ENCODE measurements around the gene RCAN1.

Gene RCAN1

DNA sequence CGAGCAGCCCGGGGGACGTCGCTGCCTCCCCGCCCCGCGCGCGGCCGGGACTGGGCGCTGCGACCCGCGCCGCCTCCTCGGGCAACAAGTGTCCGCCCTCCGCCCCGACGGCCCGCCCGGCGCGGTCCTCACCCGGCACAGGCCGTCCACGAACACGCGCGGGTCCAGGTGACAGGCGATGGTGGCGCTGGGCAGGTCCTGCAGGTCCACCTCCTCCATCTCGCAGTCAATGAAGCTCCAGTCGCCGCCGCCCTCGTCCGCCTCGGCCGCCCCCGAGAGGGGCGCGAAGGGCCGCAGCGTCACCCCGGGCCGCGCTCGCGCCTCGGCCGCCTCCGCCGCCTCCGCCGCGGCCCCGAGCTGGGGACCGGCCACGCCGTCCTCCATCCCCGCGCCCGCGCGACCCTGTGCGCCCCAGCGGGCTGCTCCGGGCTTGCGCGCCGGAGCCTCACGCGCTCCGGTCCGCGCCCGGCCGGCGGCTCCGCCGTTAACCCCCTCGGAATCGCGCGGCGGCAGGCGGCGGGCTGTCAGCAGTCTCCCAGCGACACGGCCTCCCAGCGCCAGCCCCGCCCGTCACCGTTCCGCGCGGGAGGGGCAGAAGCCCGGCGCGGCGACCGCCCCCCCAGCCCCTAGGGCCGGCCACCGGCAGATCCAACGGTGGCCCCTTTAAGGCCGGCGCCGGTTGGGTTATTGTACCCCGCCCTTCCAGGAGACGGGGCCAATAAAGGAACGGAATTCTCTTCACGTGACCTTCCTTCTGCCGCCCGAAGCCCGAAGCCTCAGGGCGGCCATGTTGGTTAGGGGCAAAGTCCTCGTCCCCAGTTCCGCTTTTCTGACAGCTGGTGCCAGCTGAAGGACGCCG lies at the start of gene RCAN1:
RCAN1 (minus strand) TSS at position 486 of the 859 bp plus-strand sequence; CDS start at position 384, 102 bp downstream.
- peak; percentile 94 for DNase-seq (ENCODE audit: low read depth)

DNA sequence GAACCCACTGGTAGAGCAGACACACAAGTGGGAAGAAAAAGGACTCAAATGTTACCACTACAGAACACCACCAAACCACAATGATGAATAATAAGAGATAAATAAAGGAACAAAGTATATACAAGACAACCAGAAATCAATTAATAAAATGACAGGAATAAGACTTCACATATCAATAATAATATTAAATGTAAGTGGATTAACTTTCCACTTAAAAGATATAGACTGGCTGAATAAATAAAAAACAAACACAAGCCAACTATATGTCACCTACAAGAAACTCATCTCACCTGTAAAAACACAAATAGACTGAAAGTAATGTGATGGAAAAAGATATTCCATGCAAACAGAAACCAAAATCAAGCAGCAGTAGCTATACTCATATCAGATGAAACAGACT lies 46.9 kb upstream of the RCAN1 start:
- DNase-seq (ENCODE audit: low read depth), result no peak

DNA sequence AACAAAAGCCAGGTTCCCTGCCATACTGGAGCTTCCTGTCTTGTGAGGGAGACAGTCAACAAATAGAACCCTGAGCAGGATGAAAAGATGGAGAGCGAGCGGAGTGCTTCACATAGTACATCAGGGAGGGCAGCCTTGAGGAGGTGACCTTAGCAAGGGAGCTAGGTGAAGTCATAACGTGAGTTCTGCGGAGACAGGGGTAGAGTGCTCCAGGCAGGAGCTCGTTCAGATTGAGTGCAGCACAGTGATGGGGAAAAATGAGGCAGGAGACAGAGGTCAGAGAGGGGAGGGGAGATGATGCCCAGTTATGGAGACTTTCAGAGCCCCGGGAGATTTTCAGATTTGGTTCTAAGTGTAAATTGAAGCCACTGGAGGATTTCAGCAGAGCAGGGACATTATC lies 38.6 kb upstream of the RCAN1 start:
- DNase-seq (ENCODE audit: low read depth), result no peak

DNA sequence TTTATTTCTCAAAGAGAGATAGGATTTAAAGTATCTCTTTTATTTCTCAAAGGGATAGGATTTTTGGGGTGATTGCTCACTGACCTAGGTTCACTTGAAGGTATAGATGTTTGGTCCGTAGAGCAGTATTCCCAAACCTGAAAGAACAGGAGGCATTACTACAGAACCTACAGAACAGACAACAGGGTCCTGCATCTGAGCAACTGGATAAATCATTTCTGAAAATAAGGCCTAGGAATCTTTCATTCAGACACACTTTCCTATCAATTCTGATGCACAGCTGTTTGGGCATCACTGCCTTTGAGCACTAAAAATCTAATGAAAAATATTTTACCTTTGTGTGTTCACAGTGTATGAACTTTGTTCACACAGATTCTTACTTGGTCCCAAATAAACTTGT lies 36.7 kb upstream of the RCAN1 start:
- DNase-seq (ENCODE audit: low read depth), result no peak

DNA sequence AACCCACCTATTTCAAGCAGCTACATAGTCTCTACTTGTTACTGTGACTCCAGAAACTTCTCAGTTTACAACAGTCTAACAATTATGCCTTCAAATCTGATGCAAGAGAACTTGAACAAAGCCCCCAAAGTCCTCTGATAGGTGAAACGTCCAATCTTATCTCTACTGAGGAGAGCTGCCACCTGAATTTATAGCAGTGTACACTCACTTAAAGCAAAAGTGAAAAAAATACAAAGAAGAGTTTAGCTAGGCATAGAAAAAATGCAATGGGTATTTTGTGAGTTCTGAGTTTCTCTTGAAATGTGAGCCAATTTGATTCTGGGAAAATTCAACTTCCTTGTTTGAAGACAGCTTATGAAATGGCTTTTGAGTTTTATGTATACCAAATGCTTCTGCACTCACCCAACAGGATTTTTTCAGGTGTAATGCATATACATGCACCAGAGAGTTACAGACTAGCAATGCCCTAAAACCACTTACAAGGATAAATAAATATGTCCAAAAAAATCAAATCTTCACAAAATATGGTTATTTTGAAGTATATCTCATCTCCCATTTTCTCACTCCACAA lies 36.0 kb upstream of the RCAN1 start:
- no peak for DNase-seq (ENCODE audit: low read depth)

DNA sequence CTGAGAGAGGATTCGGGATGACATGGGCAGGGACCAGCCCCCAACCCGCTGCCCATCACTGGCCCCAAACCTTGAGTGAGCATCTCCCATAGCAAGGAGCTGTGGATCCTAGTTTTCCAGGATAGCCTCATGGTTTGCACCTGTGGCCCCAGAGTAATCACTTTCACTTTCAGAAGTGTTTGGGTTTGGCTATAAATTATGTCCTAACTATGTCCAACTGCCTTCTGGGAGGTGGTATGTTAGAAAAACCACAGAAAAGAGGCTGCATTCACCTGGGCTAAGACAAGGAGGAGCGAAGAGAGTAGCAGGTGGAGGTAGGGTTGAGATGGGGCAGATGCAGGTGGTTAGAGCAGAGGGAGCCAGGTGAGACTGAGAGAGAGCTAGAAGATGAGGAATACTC lies 34.5 kb upstream of the RCAN1 start:
- DNase-seq (ENCODE audit: low read depth), result no peak

DNA sequence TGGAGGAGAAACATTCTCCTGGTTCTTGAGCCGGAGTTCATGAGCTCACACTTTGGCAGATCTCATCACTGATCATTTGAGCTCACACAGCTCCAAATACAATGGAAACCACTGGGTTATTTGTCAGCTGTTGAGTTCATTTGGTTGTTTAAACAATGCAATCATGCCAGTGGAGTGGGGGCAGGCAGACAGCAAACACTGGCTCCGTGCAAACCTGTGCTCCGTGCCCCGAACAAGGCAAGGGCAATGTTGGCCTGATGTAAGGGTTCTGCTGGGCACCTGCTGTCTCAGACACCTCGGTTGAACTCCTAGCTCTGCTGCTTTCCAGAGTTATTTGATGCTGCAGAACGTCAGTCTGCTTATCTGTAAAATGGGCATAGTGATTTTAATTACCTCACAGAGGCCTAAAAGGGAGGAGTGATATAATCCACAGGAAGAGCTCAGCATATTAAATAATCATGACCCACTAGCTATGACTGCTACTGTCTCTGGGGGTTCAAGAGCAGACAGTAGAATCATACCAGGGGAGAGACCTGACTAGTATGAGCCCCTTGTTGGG lies 33.9 kb upstream of the RCAN1 start:
- DNase-seq (ENCODE audit: low read depth), result no peak

DNA sequence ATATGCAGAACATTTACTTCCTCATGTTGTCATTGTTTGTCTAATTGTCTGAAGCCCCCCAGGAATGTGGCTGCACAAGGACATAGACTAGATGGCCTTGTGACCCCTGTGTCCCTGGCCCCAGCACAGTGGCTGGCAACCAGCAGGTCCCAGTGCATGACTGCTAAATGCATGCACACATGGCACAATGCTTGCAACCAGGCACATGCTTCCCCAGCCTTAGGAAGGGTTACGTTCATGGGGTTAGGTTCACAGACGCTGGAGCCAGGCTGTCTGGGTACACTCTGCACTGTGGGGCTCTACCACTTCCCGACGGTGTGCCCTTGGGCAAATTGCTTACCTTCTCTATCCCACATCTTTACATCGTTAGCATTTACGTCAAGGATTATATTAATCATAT lies 32.6 kb upstream of the RCAN1 start:
- no peak for DNase-seq (ENCODE audit: low read depth)

DNA sequence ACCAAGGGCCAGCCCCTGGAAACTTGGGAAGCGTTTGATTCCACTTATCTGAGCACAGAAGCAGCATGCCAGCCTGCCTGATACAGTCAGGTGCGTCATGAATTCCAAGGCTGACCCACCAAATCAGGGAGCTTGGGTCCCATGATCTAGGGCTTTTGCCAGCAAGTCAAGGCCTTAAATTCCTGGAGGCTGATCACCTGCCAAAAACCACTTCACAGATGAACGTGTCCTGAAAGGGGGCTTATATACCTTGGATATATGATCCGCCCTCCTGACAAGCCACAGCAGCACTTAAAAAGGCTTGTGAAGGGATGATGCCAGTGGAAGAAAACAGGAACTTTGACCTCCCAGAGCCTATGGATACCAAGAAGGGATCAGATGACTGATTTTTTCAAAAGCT lies 29.9 kb upstream of the RCAN1 start:
- DNase-seq (ENCODE audit: low read depth), result no peak

DNA sequence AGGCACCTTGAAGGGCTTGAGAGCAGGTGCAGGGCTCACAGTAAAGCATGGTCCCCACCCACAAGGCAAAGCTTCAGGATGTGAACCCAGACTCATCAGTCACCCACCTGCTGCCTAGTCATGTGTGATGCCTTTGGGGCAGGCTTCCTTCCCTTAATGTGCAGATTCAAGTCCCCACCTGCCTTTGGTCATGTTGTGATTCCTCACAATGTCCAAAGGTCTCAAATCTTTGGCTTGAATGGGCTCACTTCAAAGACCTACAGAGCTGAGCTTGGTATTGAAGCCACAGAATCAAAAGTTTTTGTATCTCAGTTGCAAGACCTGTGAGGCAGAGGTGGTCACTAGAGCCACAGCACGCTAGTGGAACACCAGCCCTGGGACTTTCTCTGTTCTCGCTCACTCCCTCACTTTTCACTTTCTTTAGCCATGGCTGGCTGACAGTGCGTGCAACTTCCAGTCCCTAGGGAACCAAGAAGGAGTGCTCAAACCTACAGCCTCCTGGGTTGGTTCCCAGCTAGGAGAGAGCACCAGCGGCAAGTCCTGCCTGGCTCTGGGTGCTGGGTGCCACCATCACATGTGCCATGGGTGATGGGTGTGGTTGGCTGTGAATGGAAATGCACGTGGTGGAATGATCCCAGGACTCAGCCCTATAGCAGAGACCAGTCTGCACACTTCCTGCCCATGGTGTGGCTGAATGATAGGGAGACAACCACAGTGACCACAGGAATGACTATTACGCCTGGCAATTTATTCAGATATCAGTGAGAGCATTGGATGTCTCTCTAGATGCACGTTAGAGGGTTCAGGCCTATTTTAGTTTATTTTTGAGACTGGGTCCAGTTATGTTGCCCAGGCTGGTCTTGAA lies 27.5 kb upstream of the RCAN1 start:
- DNase-seq (ENCODE audit: low read depth), result peak; percentile 84

DNA sequence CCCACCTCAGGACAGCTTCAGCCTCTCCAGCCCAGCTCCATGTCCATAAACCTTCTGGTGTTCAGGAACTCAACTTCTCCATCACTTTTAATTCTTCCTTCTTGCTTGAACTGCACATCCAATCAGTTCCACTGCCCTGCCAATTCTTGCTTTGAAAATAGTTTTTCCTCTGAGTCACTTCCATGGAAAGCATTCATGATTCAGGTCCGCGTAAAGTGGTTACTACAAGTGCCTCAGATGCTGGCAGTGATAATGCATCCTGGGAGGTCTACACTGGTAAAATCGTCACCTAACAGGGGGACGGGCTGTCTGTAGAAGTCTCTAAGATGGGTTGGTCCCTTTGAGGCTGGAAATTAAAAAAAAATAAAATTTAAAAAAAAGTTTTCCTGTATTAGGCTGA lies 25.9 kb upstream of the RCAN1 start:
- peak; percentile 92 for DNase-seq (ENCODE audit: low read depth)

DNA sequence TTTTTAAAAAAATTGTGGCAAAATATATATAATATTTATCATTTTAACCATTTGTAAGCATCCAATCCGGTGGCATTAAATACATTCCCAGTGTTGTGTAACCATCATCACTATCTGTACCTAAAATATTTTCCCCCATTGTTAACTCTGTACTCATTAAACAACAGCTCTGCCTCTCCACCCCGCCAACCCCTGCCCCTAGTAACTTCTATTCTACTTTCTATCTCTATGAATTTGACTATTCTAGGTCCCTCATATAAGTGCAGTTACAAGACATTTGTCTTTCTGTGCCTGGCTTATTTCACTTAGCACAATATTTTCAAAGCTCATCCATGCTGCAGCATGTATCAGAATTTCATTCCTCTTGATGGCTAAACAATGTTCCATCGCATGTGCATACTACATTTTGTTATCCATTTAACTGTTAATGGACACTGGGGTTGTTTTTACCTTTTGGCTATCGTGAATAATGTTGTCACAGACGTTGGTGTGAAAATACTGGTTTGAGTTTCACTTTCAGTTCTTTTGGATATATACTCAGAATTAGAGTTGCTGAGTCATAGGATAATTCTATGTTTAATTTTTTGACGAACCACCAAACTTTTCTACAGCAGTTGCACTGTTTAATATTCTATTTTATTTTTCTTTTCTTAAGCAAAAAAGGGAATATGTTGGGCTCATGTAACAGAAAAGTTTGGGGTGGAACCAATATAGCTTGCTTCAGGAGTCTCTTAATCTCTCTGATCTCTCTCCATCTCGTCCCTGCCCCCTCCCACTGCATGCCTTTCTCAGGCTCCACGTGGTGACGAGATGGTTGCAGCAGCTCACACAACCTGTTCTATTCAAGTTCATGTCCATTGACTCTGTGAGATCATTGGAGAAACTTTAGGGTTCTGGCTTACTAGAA lies 25.2 kb upstream of the RCAN1 start:
- DNase-seq (ENCODE audit: low read depth), result peak; percentile 16

DNA sequence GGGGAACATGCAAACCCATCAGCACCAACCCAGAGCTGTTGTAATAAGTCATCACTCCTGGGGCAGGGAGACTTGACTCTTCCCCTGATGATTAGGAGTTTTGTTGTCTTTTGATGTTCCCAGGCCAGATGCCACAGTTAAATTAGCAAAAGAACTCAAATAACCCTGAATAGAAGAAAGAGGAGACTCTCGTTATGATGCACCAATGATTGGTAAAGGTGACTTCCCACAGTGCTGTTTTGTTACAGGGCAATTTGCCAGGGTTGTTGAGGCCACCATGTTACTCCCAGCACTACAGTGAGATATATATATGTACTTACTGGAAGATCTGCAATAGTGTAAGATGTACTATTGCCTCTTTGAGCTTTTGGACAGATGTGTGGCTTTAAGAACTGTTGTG lies 24.3 kb upstream of the RCAN1 start:
- DNase-seq (ENCODE audit: low read depth), result no peak

DNA sequence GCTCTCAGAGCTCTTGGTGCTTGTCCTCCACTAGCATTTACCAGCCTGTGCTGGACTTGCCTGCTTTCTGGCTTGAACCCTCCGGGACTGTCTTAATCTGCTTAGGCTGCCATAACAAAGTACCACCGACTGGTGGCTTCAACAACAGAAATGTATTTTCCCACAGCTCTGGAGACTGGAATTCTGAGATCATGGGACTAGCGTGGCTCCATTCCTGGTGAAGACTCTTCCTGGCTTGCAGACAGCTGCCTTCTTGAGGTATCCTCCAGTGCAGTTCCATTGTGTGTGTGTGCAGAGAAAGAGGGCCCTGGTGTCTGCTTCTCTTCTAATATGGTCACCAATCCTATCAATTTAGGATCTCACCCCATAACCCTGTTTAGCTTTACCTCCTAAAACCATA lies 22.0 kb upstream of the RCAN1 start:
- DNase-seq (ENCODE audit: low read depth), result peak; percentile 16

DNA sequence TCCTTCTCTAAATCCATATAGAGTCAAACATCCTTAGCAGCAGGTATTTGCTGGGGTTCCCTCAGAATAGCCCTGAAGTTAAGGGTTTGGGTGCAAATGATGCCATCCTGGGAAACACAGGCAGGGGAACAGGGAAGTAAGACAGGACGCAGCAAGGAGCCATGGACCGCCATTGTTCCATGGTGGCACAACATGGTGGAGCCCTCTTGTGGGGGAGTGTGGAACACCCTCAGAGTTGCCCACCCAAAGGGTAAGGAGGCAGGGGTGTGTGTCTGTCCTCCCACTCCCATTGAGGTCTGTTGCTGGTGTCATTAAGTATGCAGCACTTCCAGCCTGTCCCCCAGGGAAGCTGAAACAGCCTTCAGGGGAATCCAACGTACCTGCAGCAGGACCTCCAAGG lies 20.4 kb upstream of the RCAN1 start:
- no peak for DNase-seq (ENCODE audit: low read depth)

DNA sequence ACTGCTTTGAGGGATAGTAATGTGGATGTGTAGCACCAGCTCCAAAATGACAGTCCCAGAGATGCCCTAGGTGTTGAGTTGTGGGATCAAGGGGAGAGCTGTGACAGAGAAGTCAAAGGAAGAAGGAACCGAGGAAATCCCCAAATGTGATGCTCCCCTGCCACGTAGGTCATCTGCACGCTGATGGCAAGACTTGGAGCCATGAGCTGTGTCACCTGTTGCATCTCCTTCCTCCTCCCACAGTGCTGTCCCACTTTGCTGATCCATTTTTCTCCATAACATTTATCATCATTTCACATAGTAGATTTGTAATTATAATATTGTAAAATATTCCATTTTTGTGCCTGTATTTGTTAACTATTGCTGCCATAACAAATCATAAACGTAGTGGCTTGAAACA lies 17.6 kb upstream of the RCAN1 start:
- no peak for DNase-seq (ENCODE audit: low read depth)

DNA sequence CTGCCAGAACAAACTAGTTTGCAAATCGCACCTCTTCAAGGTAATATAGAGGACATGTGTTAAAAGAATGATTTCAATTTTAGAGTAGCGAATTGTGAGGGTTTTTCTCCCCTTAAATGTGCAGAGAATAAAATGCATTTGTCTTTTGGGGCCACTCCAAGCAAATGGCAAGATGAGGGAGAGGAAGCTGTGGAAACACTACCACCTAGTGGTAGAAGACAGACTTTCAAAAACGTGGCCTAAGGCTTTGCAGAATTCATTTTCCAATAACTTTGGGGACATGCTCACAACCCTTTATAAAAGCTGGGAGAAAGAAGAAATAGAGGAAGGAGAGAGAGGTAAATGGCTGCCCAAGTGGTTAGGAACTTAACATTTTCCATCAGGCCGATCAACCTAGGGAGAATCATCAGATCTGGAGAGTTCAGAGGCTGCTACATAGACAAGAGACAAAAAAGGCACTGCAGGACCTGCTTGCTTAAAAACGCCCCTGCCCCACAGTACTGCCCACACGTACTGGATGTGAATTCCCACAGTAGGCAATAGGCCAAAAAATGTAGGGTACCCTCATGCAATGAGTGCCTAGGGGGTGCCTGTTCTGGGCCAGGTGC lies 15.7 kb upstream of the RCAN1 start:
- DNase-seq (ENCODE audit: low read depth), result peak; percentile 63

DNA sequence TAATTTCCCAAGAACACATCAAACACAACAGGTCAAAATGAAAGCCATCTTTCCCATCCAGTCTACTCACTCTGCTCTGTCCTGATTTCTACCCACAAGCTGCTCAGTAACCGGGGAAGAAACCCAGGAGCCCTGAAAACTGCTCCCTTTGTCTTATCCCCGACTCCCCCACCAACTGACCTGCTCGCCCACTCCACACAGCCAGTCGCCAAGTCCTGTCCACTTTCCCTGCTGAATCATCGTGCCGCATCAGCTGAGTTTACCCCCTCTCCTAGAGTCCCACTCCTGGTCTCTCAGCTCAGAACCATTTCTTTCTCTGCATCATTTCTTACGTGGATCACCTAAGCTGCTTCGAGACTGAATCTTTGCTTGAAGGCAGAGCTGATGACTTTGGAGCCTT lies 11.2 kb upstream of the RCAN1 start:
- no peak for DNase-seq (ENCODE audit: low read depth)

DNA sequence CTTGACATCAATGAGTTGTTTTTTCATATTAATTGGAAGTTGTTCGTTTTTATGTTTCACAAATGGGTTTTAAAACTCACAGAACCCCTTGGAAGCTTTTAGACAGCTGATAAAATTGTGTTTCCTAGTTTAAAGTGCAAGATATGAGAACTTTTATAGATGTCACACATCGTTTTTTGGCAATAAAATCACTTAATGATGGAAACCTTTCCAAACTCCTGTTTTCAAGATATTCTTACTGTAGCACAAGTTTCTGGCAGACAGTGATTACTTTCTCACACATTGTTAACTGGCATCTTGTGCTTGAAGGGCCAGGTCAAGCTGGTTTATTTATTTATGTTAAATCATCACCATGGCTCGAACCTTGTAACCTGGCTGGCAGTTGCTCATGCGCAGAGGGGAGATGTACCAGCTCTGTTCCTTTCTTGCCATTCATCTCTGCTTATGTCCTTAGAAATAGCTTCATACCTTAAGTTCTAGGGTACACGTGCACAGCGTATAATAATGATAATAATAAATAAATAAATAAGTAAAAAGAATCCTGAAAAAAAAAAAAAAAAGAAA lies 10.2 kb upstream of the RCAN1 start:
- DNase-seq (ENCODE audit: low read depth), result no peak

DNA sequence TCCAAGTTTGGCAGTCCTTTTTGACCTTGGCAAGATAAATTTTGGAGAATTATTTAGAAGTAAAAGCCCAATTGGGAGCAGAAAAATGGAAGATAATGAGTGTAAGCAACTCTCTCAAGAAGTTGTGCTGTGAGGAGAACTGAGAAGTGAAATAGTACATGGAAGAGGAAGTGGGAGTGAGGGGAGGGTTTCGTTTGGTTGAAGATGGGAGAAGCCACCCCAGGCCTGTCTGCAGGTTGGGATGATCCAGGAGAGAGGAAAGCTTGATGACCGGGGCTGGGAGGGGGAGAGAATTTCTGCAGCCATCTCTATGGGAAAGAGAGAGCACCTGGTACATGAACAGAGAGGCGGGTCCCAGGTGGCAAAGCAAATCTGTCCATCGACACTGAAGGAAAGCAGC lies 8.6 kb upstream of the RCAN1 start:
- DNase-seq (ENCODE audit: low read depth), result no peak

All from EH (cell line).